Hepatocyte (in vitro differentiated cells): Measurements from ENCODE around the gene C3orf85.

Experiments
- CTCF ChIP-seq: fragments of 200-600 bp; sonication (generic); IDR thresholded peaks from 2 replicates; pipeline ENCODE4 v1.5.1; 2016; ENCODE audit warnings: antibody characterized with exemption, mild to moderate bottlenecking; ENCODE audit not compliant: poor library complexity
- EZH2 ChIP-seq: fragments of 200-600 bp; sonication (generic); IDR thresholded peaks from 2 replicates; pipeline ENCODE4 v1.6.1; 2016; ENCODE audit warnings: antibody characterized with exemption, mild to moderate bottlenecking, borderline replicate concordance

- no peak for TF ChIP-seq CTCF
- no peak for TF ChIP-seq EZH2
These were observed 40.2 kb downstream of the C3orf85 start for GRCh38 chr3:109176726-109177125.
